H1 (cell line): Measurements from ENCODE around the gene MBNL2. TPM values are rescaled to one million over a fixed set of nuclear protein-coding genes. Genes with fewer than 3 reads are reported as not detected.

ENCODE experiments used
- CTCF ChIA-PET: fragments of 300-600 bp; sonication (Branson Sonifier 250); formaldehyde crosslinking; loops from one replicate; lab custom pipeline; 2021; ENCODE audit not compliant: partially characterized antibody; lab: Charles Lee
- POLR2A ChIA-PET: fragments of 300-600 bp; sonication (Branson Sonifier 250); formaldehyde crosslinking; loops from one replicate; lab custom pipeline; 2021; ENCODE audit warnings: inconsistent platforms; ENCODE audit not compliant: partially characterized antibody; lab: Charles Lee
- DNase-seq, 2 experiments: peaks; one replicate each; pipeline versions ENCODE4 v3.0.0 to v3.0.0-alpha.2; 2010 to 2022; ENCODE audit warnings: low spot score in 2 of 2, low read depth in 1 of 2, mixed read lengths in 1 of 2
- FAIRE-seq: peaks from 2 replicates; lab custom pipeline; 2011; peaks lifted over from hg19 to GRCh38; lab: Jason Lieb, UNC
- H2AFZ ChIP-seq: 2 replicates; pipeline ENCODE4 v1.8.1; 2012; ENCODE audit warnings: low read length, inconsistent platforms
- H2AK5ac ChIP-seq: 2 replicates; pipeline ENCODE4 v1.6.1; 2013; ENCODE audit warnings: low read depth, low read length
- H2BK120ac ChIP-seq: replicated peaks from 2 replicates; pipeline ENCODE3; 2013; ENCODE audit warnings: low read depth, low read length, inconsistent platforms
- H2BK12ac ChIP-seq: 2 replicates; pipeline ENCODE4 v1.6.1; 2013; ENCODE audit warnings: low read depth, low read length
- H2BK15ac ChIP-seq: 2 replicates; pipeline ENCODE4 v1.6.1; 2013; ENCODE audit warnings: low read length
- H2BK20ac ChIP-seq: 2 replicates; pipeline ENCODE4 v1.6.1; 2013; ENCODE audit warnings: low read length
- H2BK5ac ChIP-seq: 2 replicates; pipeline ENCODE4 v1.6.1; 2013; ENCODE audit warnings: low read depth, low read length
- H3K14ac ChIP-seq: 2 replicates; pipeline ENCODE4 v1.6.1; 2013; ENCODE audit warnings: inconsistent platforms; ENCODE audit not compliant: insufficient read length
- H3K18ac ChIP-seq: 2 replicates; pipeline ENCODE4 v1.6.1; 2013; ENCODE audit warnings: low read length; ENCODE audit errors: extremely low read depth
- H3K23ac ChIP-seq: 2 replicates; pipeline ENCODE4 v1.6.1; 2013; ENCODE audit warnings: inconsistent platforms; ENCODE audit not compliant: insufficient read length
- H3K23me2 ChIP-seq: 2 replicates; pipeline ENCODE4 v1.6.1; 2013; ENCODE audit warnings: low read depth, low read length
- H3K27ac ChIP-seq: 2 replicates; pipeline ENCODE4 v1.6.1; 2011; ENCODE audit warnings: low read depth, low read length, inconsistent platforms
- H3K27me3 ChIP-seq, 4 experiments: replicated peaks in 1 of 4; 1 replicate in 1 of 4; 2 replicates in 3 of 4; pipeline versions ENCODE4 v1.6.1 to v1.8.1; 2011 to 2013; ENCODE audit warnings: low read length in 3 of 4, mild to moderate bottlenecking in 3 of 4, inconsistent platforms in 2 of 4, mixed read lengths in 2 of 4, moderate library complexity in 1 of 4; ENCODE audit not compliant: control insufficient read depth in 3 of 4, insufficient read depth in 3 of 4; ENCODE audit errors: extremely low read depth in 1 of 4
- H3K36me3 ChIP-seq, 4 experiments: 2 replicates each; pipeline versions ENCODE4 v1.6.1 to v1.8.1; 2011 to 2013; ENCODE audit warnings: mild to moderate bottlenecking in 4 of 4, low read length in 3 of 4, moderate library complexity in 2 of 4, control low read depth in 1 of 4, inconsistent platforms in 1 of 4; ENCODE audit not compliant: insufficient read depth in 4 of 4, control insufficient read depth in 2 of 4
- H3K4ac ChIP-seq: replicated peaks from 2 replicates; pipeline ENCODE3; 2013; ENCODE audit warnings: low read length, low read depth, mixed read lengths, inconsistent platforms; ENCODE audit not compliant: insufficient read length
- H3K4me1 ChIP-seq, 4 experiments: replicated peaks in 1 of 4; 1 replicate in 1 of 4; 2 replicates in 3 of 4; pipeline versions ENCODE4 v1.6.1 to v1.8.1; 2011 to 2013; ENCODE audit warnings: low read length in 3 of 4, inconsistent platforms in 2 of 4, mixed read lengths in 1 of 4; ENCODE audit not compliant: insufficient read depth in 4 of 4, control insufficient read depth in 3 of 4
- H3K4me2 ChIP-seq, 2 experiments: 2 replicates each; pipeline versions ENCODE4 v1.6.1 to v1.8.1; 2011 to 2013; ENCODE audit warnings: low read depth in 2 of 2, low read length in 2 of 2, control low read depth in 1 of 2, inconsistent platforms in 1 of 2, mild to moderate bottlenecking in 1 of 2; ENCODE audit not compliant: insufficient read depth in 1 of 2
- H3K4me3 ChIP-seq, 4 experiments: fragments of 200-600, 300-600 bp in 1 of 4; sonication (generic), shearing (Covaris generic), sonication (Bioruptor Twin) in 1 of 4; 2 replicates each; pipeline versions ENCODE4 v1.5.1 to v1.8.1; 2011 to 2016; ENCODE audit warnings: low read length in 4 of 4, low read depth in 3 of 4, control low read depth in 2 of 4, inconsistent platforms in 2 of 4, mild to moderate bottlenecking in 2 of 4, mixed read lengths in 1 of 4, moderate library complexity in 1 of 4; ENCODE audit not compliant: insufficient read depth in 2 of 4; ENCODE audit errors: extremely low read depth in 1 of 4
- H3K56ac ChIP-seq: replicated peaks from 2 replicates; pipeline ENCODE3; 2013; ENCODE audit warnings: low read depth, mild to moderate bottlenecking, mixed read lengths, low read length, inconsistent platforms; ENCODE audit not compliant: insufficient read length
- H3K79me1 ChIP-seq: 2 replicates; pipeline ENCODE4 v1.6.1; 2013; ENCODE audit warnings: low read depth, low read length, control low read depth
- H3K79me2 ChIP-seq, 2 experiments: 2 replicates each; pipeline versions ENCODE4 v1.6.1 to v1.8.1; 2012 to 2013; ENCODE audit warnings: low read length in 2 of 2, mild to moderate bottlenecking in 2 of 2, inconsistent platforms in 1 of 2; ENCODE audit not compliant: insufficient read depth in 2 of 2, control insufficient read depth in 1 of 2
- H3K9ac ChIP-seq, 4 experiments: replicated peaks in 1 of 4; 1 replicate in 1 of 4; 2 replicates in 3 of 4; pipeline versions ENCODE4 v1.6.1 to v1.8.1; 2011 to 2013; ENCODE audit warnings: low read depth in 3 of 4, low read length in 3 of 4, control low read depth in 2 of 4, mild to moderate bottlenecking in 2 of 4, moderate library complexity in 2 of 4, inconsistent platforms in 1 of 4; ENCODE audit errors: extremely low read depth in 1 of 4
- H3K9me3 ChIP-seq, 2 experiments: 2 replicates each; pipeline versions ENCODE4 v1.6.1 to v1.8.1; 2012 to 2013; ENCODE audit warnings: mild to moderate bottlenecking in 2 of 2, moderate library complexity in 2 of 2, control low read depth in 1 of 2, inconsistent platforms in 1 of 2, low read depth in 1 of 2, low read length in 1 of 2, mixed read lengths in 1 of 2; ENCODE audit not compliant: insufficient read depth in 2 of 2
- H4K20me1 ChIP-seq, 2 experiments: replicated peaks in 1 of 2; 2 replicates each; pipeline versions ENCODE3 to v1.8.1; 2011 to 2013; ENCODE audit warnings: inconsistent platforms in 2 of 2, low read length in 2 of 2, mild to moderate bottlenecking in 1 of 2; ENCODE audit not compliant: insufficient read depth in 2 of 2, control insufficient read depth in 1 of 2
- H4K5ac ChIP-seq: 2 replicates; pipeline ENCODE4 v1.6.1; 2013; ENCODE audit warnings: low read length, low read depth, mixed read lengths, inconsistent platforms; ENCODE audit not compliant: insufficient read length
- H4K8ac ChIP-seq: 2 replicates; pipeline ENCODE4 v1.8.0; 2013; ENCODE audit warnings: mild to moderate bottlenecking, moderate library complexity, low read length, inconsistent platforms; ENCODE audit not compliant: insufficient read depth; ENCODE audit errors: extremely low read depth
- H4K91ac ChIP-seq: replicated peaks from 2 replicates; pipeline ENCODE3; 2013; ENCODE audit warnings: low read length, mixed read lengths, inconsistent platforms; ENCODE audit not compliant: insufficient read length
- E2F6 ChIP-seq: IDR thresholded peaks from 2 replicates; pipeline ENCODE4 v1.6.1; 2012; ENCODE audit warnings: inconsistent platforms
- FOSL1 ChIP-seq: IDR thresholded peaks from 2 replicates; pipeline ENCODE4 v1.6.1; 2011; ENCODE audit warnings: mild to moderate bottlenecking, low read depth, low read length, moderate library complexity; ENCODE audit not compliant: insufficient read depth
- HDAC6 ChIP-seq: IDR thresholded peaks from one replicate; pipeline ENCODE4 v1.7.1; 2012; ENCODE audit warnings: low read depth, mild to moderate bottlenecking, inconsistent platforms, low read length, moderate library complexity
- JUN ChIP-seq: IDR thresholded peaks from 2 replicates; pipeline ENCODE4 v1.6.1; 2011; ENCODE audit warnings: low read depth, mild to moderate bottlenecking, improper control_type of control experiment, low read length
- KDM5A ChIP-seq: fragments of 200-600 bp; IDR thresholded peaks from 2 replicates; pipeline ENCODE4 v1.7.1; 2012; ENCODE audit warnings: mild to moderate bottlenecking, low read length, inconsistent platforms, mixed read lengths
- POLR2AphosphoS5 ChIP-seq: IDR thresholded peaks from 2 replicates; pipeline ENCODE4 v1.6.1; 2011; ENCODE audit warnings: low read depth, low read length
- SIN3A ChIP-seq, 2 experiments: IDR thresholded peaks in 1 of 2; conservative IDR thresholded peaks in 1 of 2; 2 replicates each; pipeline ENCODE4 v1.6.1; 2011 to 2012; ENCODE audit warnings: low read length in 2 of 2, improper control_type of control experiment in 1 of 2, low read depth in 1 of 2, mild to moderate bottlenecking in 1 of 2
- SIRT6 ChIP-seq: IDR thresholded peaks from one replicate; pipeline ENCODE4 v1.7.1; 2012; ENCODE audit warnings: low read length, inconsistent platforms
- SIX5 ChIP-seq: IDR thresholded peaks from 2 replicates; pipeline ENCODE4 v1.6.1; 2011; ENCODE audit warnings: mild to moderate bottlenecking, low read depth, low read length
- WGBS, 2 experiments: shearing (Covaris generic) in 1 of 2; methylation state at CpG; one replicate each; pipeline versions ENCODE4 v1.1.6 to v1.1.7; 2013 to 2015; ENCODE audit warnings: low lambda C conversion rate in 2 of 2, mixed read lengths in 2 of 2, inconsistent platforms in 1 of 2, low coverage in 1 of 2, missing lambda C conversion rate in 1 of 2; ENCODE audit not compliant: insufficient replicate concordance in 2 of 2, insufficient coverage in 1 of 2, insufficient read length in 1 of 2; ENCODE audit errors: extremely low coverage in 1 of 2, missing lambda C conversion rate in 1 of 2; 5-methylcytosine and 5-hydroxymethylcytosine counted together
- polyA plus RNA-seq, 7 experiments: library from polyadenylated mRNA; depleted of rRNA in 3 of 7; stranded (reverse) in 5 of 7; unstranded in 2 of 7; fragments of >200 nt in 5 of 7; fragments of 200-250 nt in 2 of 7; gene quantifications; 1 replicate in 5 of 7; 2 replicates in 1 of 7; 4 replicates in 1 of 7; pipeline versions ENCODE4 v1.2.1 to v1.2.3, GENCODE V29; 2011 to 2013; ENCODE audit warnings: missing spikeins in 2 of 7, mixed read lengths in 2 of 7
- total RNA-seq: library from RNA; stranded (reverse); fragmentation: NEBNext Ultra II Directional; extraction: Animal tissue kit (Norgen Biotek cat#: 25700); gene quantifications from 2 replicates; pipeline ENCODE4 v1.2.1, GENCODE V29; 2021
- TF ChIP-seq, protein P1 (sequence below), 3 experiments: IDR thresholded peaks; 1 replicate in 2 of 3; 2 replicates in 1 of 3; pipeline versions ENCODE4 v1.5.1 to v1.6.1; 2011; ENCODE audit warnings: low read length in 3 of 3, mild to moderate bottlenecking in 3 of 3, inconsistent platforms in 2 of 3, low read depth in 1 of 3, moderate library complexity in 1 of 3; ENCODE audit not compliant: insufficient read depth in 1 of 3; ENCODE audit errors: control extremely low read depth in 1 of 3

The MBNL2 gene
- total and polyA plus RNA-seq, 2 of the 8 experiments (the other 6 are each of a cell fraction or from before 2014, with no cell fraction given), result 1.0 to 2.6 TPM

DNA sequence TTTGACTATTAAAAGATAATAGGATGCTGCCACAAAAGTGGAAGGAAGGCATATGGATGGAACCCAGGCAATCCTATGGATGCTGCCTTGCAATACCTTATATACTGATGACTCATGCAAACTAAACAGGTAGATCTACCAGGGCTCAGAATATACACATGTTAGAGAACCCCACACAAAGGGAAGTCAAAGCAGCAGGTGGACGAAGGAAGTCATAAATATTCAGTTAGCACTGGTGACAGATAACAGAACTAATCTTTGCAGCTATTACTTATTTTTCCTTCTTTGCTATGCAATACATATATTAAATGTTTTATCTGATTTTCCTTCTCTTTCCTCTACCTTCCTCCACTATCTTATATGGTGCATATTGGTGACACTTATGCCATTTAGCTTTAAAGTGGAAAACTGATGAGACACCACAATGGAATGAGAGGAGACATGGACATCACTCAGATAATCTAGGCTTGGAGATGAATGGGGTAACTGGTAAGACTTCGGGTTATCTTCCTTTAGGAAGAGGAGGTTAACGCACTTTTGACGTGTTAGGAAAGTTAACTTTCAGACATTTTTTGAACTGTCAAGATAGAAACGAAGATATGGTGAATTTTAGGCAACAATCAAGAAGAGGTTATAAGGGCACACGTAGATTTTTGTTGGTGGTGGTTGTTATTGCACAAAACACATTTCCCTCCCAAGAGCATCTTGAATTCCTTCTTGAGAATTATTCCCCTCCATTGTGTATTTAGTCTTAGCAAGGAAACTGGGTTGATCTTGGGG lies 39.8 kb upstream of the MBNL2 start:
- Histone ChIP-seq H2BK15ac (no peak overlapping the region), H2BK5ac (no peak overlapping the region), H3K23ac (no peak overlapping the region), H3K23me2 (no peaks in the 10 kb centered on the region), H2BK120ac (no peak overlapping the region), H3K27me3 (no peaks in the 10 kb centered on the region; a peak in 1 of 7 replicates), H3K79me2 (no peaks in the 10 kb centered on the region), H2BK12ac (no peak overlapping the region), H2AFZ (no peak overlapping the region), H2AK5ac (no peak overlapping the region), H3K4me3 (no peak overlapping the region), H4K8ac (no peak overlapping the region), H3K14ac (no peak overlapping the region), H3K79me1 (no peaks in the 10 kb centered on the region), H3K4me2 (no peak overlapping the region), H3K4me1 (no peaks in the 10 kb centered on the region), H4K5ac (no peak overlapping the region), H4K91ac (no peak overlapping the region), H3K36me3 (no peaks in the 10 kb centered on the region), H3K9me3 (no peaks in the 10 kb centered on the region), H3K18ac (no peak overlapping the region), H3K56ac (no peak overlapping the region), H3K27ac (no peak overlapping the region), H3K9ac (no peak overlapping the region), H2BK20ac (no peak overlapping the region), H3K4ac (no peak overlapping the region), H4K20me1 (no peaks in the 10 kb centered on the region)
- no peak for FAIRE-seq
- CTCF ChIA-PET, result no interaction called here
- no peak for TF ChIP-seq SIRT6
- TF ChIP-seq FOSL1, result no peak
- TF ChIP-seq SIX5, result no peak
- no peak for TF ChIP-seq POLR2AphosphoS5
- TF ChIP-seq SIN3A (conservative IDR thresholded peaks at IDR 0.05 in 1 of 2, IDR thresholded peaks at IDR 0.05 in 1 of 2; ENCODE audit: low read depth in 1 of 2, low read length in 2 of 2), result no peak
- TF ChIP-seq HDAC6, result no peak
- no peak for TF ChIP-seq KDM5A
- no peak for TF ChIP-seq JUN
- TF ChIP-seq, protein P1, sequence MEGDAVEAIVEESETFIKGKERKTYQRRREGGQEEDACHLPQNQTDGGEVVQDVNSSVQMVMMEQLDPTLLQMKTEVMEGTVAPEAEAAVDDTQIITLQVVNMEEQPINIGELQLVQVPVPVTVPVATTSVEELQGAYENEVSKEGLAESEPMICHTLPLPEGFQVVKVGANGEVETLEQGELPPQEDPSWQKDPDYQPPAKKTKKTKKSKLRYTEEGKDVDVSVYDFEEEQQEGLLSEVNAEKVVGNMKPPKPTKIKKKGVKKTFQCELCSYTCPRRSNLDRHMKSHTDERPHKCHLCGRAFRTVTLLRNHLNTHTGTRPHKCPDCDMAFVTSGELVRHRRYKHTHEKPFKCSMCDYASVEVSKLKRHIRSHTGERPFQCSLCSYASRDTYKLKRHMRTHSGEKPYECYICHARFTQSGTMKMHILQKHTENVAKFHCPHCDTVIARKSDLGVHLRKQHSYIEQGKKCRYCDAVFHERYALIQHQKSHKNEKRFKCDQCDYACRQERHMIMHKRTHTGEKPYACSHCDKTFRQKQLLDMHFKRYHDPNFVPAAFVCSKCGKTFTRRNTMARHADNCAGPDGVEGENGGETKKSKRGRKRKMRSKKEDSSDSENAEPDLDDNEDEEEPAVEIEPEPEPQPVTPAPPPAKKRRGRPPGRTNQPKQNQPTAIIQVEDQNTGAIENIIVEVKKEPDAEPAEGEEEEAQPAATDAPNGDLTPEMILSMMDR (IDR thresholded peaks at IDR 0.05; ENCODE audit: control extremely low read depth in 1 of 3, insufficient read depth in 1 of 3, low read depth in 1 of 3, low read length in 3 of 3), result no peak
- TF ChIP-seq E2F6, result no peak
- WGBS, 2 experiments, result 90% methylated on average over 6 of the region's 6 CpGs; no CpG with 5 or more reads in 1 of the 2 experiments
- no peak for DNase-seq
- POLR2A ChIA-PET, result no interaction called here
